Measurements from ENCODE around the gene MAP7D1.

- TF ChIP-seq POLR2A (IDR thresholded peaks at IDR 0.05) (no peak), CTCF (IDR thresholded peaks at IDR 0.05) (peak; percentile 65 to 76 (median 69))
These were observed 21.2 kb upstream of the MAP7D1 start for GRCh38 chr1:36134505-36135329.
